ENCODE results near the gene KCNMA1. TPM values are rescaled to one million over a fixed set of nuclear protein-coding genes. Genes with fewer than 3 reads are reported as not detected.

The KCNMA1 gene
- total RNA-seq, 4 donors from 2014 or later: 10.1 to 32.6 (median 20.1) TPM

- DNase-seq (ENCODE audit: low spot score) (no peak), ATAC-seq (ENCODE audit: low FRiP score) (no peak)
- no peak for TF ChIP-seq CTCF (IDR thresholded peaks at IDR 0.05)
These were observed 92.0 kb downstream of the KCNMA1 start for GRCh38 chr10:77545585-77545984.

GRCh38 chr10:77544617-77545016, 93.0 kb downstream of the KCNMA1 start:
- ATAC-seq (ENCODE audit: low FRiP score) (no peak), DNase-seq (ENCODE audit: low spot score) (no peak)
- no peak for TF ChIP-seq CTCF (IDR thresholded peaks at IDR 0.05)

GRCh38 chr10:77542710-77543259, 94.8 kb downstream of the KCNMA1 start:
- TF ChIP-seq CTCF (IDR thresholded peaks at IDR 0.05): no peak
- no peak for DNase-seq (ENCODE audit: low spot score)
- no peak for ATAC-seq (ENCODE audit: low FRiP score)

GRCh38 chr10:77541944-77542343, 95.7 kb downstream of the KCNMA1 start:
- no peak for DNase-seq (ENCODE audit: low spot score)
- TF ChIP-seq CTCF (IDR thresholded peaks at IDR 0.05): no peak
- no peak for ATAC-seq (ENCODE audit: low FRiP score)

- DNase-seq (ENCODE audit: low spot score) (no peak), ATAC-seq (ENCODE audit: low FRiP score) (no peak)
- TF ChIP-seq CTCF (IDR thresholded peaks at IDR 0.05): no peak
These were observed 96.4 kb downstream of the KCNMA1 start for GRCh38 chr10:77541247-77541646.

GRCh38 chr10:77539147-77539935, 98.3 kb downstream of the KCNMA1 start:
- no peak for TF ChIP-seq CTCF (IDR thresholded peaks at IDR 0.05)
- ATAC-seq (ENCODE audit: low FRiP score) (no peak), DNase-seq (ENCODE audit: low spot score) (no peak)
